ENCODE measurements around the gene TUBB2B.

GRCh38 chr6:3268680-3269079, 41.2 kb upstream of the TUBB2B start:
- TF ChIP-seq POLR2AphosphoS5 (IDR thresholded peaks at IDR 0.05) (no peak), CTCF (IDR thresholded peaks at IDR 0.05; ENCODE audit: poor library complexity, severe bottlenecking) (no peak), EZH2 (IDR thresholded peaks at IDR 0.05; ENCODE audit: borderline replicate concordance, insufficient read depth, low read length, poor library complexity, severe bottlenecking) (no peak), TAF1 (IDR thresholded peaks at IDR 0.05; ENCODE audit: low read depth) (no peak), EP300 (conservative IDR thresholded peaks at IDR 0.05; ENCODE audit: poor library complexity, severe bottlenecking) (no peak), RAD21 (conservative IDR thresholded peaks at IDR 0.05) (no peak), MXI1 (conservative IDR thresholded peaks at IDR 0.05; ENCODE audit: poor library complexity, severe bottlenecking) (no peak), SMC3 (conservative IDR thresholded peaks at IDR 0.05; ENCODE audit: poor library complexity) (no peak)
- TF ChIP-seq, protein P1, sequence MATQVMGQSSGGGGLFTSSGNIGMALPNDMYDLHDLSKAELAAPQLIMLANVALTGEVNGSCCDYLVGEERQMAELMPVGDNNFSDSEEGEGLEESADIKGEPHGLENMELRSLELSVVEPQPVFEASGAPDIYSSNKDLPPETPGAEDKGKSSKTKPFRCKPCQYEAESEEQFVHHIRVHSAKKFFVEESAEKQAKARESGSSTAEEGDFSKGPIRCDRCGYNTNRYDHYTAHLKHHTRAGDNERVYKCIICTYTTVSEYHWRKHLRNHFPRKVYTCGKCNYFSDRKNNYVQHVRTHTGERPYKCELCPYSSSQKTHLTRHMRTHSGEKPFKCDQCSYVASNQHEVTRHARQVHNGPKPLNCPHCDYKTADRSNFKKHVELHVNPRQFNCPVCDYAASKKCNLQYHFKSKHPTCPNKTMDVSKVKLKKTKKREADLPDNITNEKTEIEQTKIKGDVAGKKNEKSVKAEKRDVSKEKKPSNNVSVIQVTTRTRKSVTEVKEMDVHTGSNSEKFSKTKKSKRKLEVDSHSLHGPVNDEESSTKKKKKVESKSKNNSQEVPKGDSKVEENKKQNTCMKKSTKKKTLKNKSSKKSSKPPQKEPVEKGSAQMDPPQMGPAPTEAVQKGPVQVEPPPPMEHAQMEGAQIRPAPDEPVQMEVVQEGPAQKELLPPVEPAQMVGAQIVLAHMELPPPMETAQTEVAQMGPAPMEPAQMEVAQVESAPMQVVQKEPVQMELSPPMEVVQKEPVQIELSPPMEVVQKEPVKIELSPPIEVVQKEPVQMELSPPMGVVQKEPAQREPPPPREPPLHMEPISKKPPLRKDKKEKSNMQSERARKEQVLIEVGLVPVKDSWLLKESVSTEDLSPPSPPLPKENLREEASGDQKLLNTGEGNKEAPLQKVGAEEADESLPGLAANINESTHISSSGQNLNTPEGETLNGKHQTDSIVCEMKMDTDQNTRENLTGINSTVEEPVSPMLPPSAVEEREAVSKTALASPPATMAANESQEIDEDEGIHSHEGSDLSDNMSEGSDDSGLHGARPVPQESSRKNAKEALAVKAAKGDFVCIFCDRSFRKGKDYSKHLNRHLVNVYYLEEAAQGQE (IDR thresholded peaks at IDR 0.05; ENCODE audit: borderline replicate concordance): no peak
